SIG-M5 treated with dmso at 0.1 percent for 504 hours (cell line): ENCODE data around the gene CFAP61.
"Not testable (repeated sequence)": the region's sequence is repeated elsewhere in the genome, so short reads cannot be mapped to it uniquely, and the experiment has no call there.

Source experiments
- DNase-seq: peaks from one replicate; lab custom pipeline; 2025; ENCODE audit not compliant: unreplicated experiment; lab: John Stamatoyannopoulos, UW

The CFAP61 gene

DNA sequence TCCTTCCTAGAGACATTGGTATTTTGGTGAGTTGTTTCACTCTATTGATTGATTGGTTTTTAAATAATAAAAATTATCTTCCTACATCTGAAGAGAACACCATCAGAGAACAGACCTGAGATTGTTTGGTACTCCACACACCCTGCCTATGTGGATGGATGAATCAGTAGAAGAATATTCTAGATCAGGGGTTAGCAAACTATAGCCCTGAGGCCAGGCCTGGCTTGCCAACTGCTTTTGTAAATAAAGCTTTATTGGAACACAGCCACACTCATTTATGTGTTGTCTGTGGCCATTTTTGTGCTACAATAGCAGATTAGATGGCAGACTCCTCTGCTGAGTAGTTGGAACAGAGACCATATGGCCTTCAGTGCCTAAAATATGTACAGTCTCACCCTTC is 176.0 kb downstream of the CFAP61 start:
- no peak for DNase-seq

GRCh38 chr20:20229595-20229994 is 177.3 kb downstream of the CFAP61 start:
- DNase-seq, result no peak

- DNase-seq, result no peak
Observed at GRCh38 chr20:20230741-20231140, 178.4 kb downstream of the CFAP61 start.

- DNase-seq, result no peak
Observed at GRCh38 chr20:20231528-20232298, 179.4 kb downstream of the CFAP61 start.

- DNase-seq, result no peak
Observed at GRCh38 chr20:20233041-20233514, 180.7 kb downstream of the CFAP61 start.

DNA sequence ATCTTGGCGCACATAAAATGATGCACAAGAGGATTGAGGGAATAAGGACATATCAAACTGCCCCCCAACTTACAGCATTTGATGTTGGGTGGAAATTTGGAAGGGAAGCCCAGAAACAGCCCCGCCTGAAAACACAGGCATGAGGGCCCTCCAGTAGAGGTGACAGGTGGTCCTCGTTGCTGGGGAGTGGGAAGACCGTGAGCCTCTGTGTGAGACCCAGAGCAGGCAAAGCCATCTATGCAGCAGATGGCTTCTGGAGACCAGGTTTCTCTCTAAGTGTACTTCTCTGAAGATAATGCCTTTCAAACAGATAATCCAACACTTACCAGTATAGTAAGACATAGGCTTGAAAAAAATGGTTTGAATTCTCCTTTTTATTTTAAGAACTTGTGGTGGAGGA is 183.3 kb downstream of the CFAP61 start:
- DNase-seq, result no peak

DNA sequence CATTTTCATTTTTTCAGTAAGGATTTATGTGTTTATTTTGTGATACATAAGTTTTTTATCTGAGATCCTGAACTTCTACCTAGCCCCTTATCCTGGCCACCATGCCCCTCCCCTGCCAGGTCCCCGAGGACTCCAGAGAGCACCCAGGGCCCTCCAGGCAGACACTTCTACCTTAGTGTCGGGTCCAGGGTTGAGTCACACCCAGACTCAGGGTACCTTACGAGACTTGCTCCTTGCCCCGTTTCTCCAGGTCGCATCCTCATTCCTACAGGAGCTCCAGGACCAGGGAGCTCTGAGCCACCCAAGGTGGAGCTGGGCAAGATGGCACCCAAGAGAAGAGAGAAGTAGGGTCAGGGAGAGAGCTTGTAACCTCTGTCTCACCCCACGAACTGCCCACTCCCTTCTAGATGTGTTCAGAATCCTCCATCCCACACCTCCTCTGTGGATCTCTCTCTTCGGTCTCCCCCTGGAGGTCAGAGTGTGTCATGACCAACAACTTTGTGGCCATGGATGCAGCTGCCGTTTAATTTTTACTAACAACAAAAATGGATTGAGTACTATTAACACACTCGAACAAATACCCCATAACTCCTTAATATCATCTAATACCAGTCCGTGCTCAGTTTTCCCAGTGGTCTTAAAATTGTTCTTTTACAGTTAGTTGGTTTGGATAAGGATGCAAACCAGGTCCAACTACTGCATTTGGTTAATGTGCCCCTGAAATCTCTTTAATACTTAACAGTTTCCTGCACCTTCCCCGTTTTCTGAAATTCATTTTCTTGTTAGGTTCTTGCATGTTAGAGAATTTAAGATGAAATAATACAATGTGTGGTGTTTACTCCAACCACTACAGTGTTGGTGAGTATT is 185.0 kb downstream of the CFAP61 start:
- DNase-seq, result peak; percentile 24

DNA sequence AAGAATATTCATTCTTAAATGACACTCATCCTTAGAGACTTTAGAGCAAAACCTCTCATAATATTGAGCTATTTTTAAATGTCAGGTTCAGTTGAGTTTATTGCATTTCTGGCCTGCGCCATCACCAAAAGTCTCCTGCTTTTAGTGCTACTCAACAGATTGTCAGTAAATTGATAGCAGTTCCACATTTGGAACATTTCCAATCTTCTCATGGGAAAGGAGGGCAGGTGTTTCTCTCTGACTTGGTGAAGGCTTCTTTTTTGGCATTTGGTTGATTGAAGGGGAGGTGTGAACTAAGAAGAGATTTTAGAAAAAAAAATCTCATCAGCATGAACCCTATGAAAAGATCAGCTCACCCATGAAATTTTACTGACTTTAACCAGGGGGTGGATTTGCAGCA is 189.6 kb downstream of the CFAP61 start:
- no peak for DNase-seq

DNA sequence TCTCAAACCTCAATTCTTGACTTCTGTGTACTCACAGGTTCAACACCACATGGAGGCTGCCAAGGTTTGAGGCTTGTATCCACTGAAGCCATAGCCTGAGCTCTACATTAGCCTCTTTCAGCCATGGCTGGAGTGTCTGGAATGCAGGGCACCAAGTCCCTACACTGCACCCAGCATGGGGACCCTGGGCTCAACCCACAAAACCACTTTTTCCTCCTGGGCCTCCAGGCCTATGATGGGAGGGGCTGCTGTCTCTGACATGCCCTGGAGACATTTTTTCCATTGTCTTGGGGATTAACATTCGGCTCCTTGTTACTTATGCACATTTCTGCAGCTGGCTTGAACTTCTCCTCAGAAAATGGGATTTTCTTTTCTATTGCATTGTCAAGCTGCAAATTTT is 192.1 kb downstream of the CFAP61 start:
- not testable (repeated sequence) for DNase-seq

- DNase-seq, result no peak
Observed at GRCh38 chr20:20246996-20247633, 194.8 kb downstream of the CFAP61 start.

GRCh38 chr20:20248620-20249200 is 196.4 kb downstream of the CFAP61 start:
- no peak for DNase-seq

DNA sequence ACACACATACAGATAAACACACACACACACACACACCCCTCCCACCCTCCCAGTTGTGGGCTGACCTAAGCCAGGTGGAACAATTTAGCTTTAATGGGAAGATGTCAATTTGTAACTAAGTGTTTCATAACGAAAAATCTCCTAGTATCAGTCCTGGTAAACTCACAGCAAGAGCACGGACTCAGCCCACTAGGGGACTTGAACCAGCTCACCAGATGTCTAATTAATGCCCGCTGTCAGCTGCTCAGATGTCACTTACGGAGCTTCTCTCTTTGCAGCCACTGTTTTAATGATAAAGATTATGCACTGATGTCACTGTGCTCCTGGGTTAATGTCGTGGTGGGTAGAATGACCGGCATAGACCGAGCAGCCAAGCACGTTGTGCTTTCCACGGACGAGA is 199.0 kb downstream of the CFAP61 start:
- no peak for DNase-seq

GRCh38 chr20:20251836-20252235 is 199.5 kb downstream of the CFAP61 start:
- no peak for DNase-seq

GRCh38 chr20:20253039-20253743 is 200.9 kb downstream of the CFAP61 start:
- DNase-seq, result no peak

GRCh38 chr20:20253744-20254330 is 201.5 kb downstream of the CFAP61 start:
- DNase-seq, result no peak

- peak; percentile 70 for DNase-seq
Observed at GRCh38 chr20:20255099-20255498, 202.8 kb downstream of the CFAP61 start.

DNA sequence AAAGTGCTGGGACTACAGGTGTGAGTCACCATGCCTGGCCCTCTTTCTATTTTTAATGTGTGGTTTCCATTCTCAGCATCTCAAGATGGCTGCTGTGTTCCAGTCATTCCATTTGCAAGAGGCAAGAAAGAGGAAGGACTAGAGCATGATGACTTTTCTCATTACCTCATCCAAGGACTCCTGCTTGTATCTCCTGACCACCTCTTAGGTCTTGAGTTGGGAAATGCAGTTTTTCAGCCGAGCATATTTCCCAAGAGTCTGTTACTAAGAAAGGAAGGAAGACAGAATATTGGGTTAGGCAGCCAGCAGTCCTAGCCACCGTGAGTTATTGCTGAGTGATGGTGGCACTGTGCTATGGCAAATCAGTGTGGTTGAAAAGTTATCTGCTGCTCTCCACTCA is 207.2 kb downstream of the CFAP61 start:
- DNase-seq, result peak; percentile 89

DNA sequence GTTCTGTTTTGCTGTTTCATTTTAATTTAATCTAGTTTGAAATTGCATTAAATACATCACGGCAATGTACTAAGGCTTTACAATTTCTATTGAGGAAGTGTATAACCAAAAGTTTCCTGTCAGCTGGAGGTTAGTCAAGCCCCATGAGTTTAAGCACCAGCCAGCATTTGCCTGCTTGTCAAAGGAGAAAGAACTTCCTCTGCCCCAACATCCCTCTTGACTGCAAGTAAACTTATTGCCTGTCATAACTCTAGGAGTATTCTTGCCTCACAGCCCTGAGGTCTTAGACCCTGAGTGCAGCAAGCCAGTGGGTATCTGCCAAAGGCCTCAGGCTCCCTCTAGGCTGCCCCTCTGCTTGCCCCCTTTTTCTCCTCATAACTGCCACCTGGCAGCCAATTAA is 208.8 kb downstream of the CFAP61 start:
- DNase-seq, result peak; percentile 81

- no peak for DNase-seq
Observed at GRCh38 chr20:20265210-20265609, 212.9 kb downstream of the CFAP61 start.

DNA sequence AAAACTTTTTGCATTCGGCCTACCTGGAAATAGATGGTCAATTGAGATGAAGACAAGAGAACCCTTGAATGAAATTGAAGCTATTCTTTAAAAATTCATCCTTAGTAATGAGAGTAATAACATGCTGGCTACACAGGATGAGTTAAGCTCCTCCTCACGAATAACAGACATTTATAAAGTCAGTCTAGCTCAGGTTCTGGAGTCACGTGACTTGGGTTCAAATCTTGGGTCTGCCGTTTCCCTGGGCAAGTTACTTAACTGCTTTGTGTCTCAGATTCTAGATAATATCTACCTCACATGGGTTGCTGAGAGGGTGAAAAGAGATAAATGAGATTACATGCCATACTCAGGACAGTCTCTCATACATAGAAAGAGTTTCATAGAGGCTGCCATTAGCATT is 214.2 kb downstream of the CFAP61 start:
- DNase-seq, result no peak
